ENCODE data around the gene HNRNPU. TPM values are rescaled to one million over a fixed set of nuclear protein-coding genes. Genes with fewer than 3 reads are reported as not detected.

Gene HNRNPU
- total and polyA plus RNA-seq, 2 of the 13 experiments (the other 11 are each of a cell fraction or from before 2014, with no cell fraction given) = 101 to 508 TPM

DNA sequence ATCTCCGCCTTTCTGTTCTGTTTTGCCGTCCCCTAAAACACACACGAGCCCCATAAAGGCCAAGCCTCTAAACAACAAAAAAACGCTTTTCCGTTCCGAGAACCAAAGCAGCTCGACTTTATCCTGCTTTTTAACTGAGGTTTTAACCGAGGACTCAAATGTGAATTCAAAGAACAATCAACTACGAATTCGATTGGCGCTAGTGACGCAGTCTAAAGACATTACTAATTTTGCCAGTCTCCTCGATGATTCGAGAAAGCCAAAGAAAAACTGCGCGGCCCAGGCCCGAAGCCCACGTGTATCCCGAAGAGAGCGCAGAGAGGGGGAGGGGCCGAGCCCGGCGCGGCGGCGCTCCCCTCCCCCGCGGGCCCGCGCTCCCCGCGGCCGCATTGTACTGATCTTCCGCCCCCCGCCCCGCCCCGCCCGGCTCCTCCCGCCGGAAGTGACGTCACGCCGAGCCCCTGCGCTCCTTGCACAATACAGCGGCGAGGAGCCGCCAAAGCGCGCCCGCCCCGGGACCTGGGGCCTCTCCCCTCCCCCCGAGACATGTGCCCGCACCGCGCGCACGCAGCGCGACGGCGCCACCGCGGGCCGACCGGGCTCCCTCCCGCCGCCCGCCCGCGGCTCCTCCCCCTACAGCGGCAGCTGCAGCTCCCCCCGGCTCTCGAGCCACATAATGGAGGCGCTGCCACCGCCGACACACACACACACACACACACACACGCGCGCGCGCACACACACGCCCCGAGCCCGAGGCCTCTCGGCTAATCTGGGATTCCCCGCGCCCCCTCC, 1.4 kb downstream of the HNRNPU start (continued):
- TF ChIP-seq, protein P1, sequence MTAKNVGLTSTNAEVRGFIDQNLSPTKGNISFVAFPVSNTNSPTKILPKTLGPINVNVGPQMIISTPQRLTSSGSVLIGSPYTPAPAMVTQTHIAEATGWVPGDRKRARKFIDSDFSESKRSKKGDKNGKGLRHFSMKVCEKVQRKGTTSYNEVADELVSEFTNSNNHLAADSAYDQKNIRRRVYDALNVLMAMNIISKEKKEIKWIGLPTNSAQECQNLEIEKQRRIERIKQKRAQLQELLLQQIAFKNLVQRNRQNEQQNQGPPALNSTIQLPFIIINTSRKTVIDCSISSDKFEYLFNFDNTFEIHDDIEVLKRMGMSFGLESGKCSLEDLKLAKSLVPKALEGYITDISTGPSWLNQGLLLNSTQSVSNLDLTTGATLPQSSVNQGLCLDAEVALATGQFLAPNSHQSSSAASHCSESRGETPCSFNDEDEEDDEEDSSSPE (CRISPR knock-in tag; IDR thresholded peaks at IDR 0.05) = peak; percentile 89
- 0 out of 2 replicates have a peak, but pooled peaks have one; percentile 23 for TF ChIP-seq ZNF547 (CRISPR knock-in tag; IDR thresholded peaks at IDR 0.05)
- TF ChIP-seq ZNF552 (CRISPR knock-in tag; IDR thresholded peaks at IDR 0.05; ENCODE audit: borderline replicate concordance) = no peak
- no peak for TF ChIP-seq ZNF737 (CRISPR knock-in tag; IDR thresholded peaks at IDR 0.05; ENCODE audit: borderline replicate concordance)
- TF ChIP-seq SMC3 (IDR thresholded peaks at IDR 0.05; ENCODE audit: low read length) = no peak
- TF ChIP-seq, protein P2, sequence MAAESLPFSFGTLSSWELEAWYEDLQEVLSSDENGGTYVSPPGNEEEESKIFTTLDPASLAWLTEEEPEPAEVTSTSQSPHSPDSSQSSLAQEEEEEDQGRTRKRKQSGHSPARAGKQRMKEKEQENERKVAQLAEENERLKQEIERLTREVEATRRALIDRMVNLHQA (CRISPR knock-in tag; IDR thresholded peaks at IDR 0.05) = no peak
- TF ChIP-seq, protein P3, sequence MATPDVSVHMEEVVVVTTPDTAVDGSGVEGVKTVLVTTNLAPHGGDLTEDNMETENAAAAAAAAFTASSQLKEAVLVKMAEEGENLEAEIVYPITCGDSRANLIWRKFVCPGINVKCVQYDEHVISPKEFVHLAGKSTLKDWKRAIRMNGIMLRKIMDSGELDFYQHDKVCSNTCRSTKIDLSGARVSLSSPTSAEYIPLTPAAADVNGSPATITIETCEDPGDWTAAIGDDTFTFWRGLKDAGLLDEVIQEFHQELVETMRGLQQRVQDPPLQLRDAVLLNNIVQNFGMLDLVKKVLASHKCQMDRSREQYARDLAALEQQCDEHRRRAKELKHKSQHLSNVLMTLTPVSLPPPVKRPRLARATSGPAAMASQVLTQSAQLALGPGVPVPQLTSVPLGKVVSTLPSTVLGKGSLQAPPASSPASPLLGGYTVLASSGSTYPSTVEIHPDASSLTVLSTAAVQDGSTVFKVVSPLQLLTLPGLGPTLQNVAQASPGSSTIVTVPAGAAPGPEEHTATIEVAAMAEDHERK (CRISPR knock-in tag; IDR thresholded peaks at IDR 0.05; ENCODE audit: low read depth) = peak; percentile 72; the same call in 1 of the 2 replicates
- TF ChIP-seq DR1 (CRISPR knock-in tag; IDR thresholded peaks at IDR 0.05) = peak; percentile 15; the same call in 1 of the 2 replicates
- TF ChIP-seq POGZ (CRISPR knock-in tag; IDR thresholded peaks at IDR 0.05) = peak; percentile 36; the same call in 1 of the 2 replicates
- no peak for TF ChIP-seq FOXA1 (IDR thresholded peaks at IDR 0.05)
- no peak for TF ChIP-seq FOXA1 (CRISPR knock-in tag; IDR thresholded peaks at IDR 0.05)
- peak; percentile 57; the same call in 1 of the 2 replicates for TF ChIP-seq TARDBP (CRISPR knock-in tag; IDR thresholded peaks at IDR 0.05)
- TF ChIP-seq, protein P4, sequence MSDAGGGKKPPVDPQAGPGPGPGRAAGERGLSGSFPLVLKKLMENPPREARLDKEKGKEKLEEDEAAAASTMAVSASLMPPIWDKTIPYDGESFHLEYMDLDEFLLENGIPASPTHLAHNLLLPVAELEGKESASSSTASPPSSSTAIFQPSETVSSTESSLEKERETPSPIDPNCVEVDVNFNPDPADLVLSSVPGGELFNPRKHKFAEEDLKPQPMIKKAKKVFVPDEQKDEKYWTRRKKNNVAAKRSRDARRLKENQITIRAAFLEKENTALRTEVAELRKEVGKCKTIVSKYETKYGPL (CRISPR knock-in tag; IDR thresholded peaks at IDR 0.05) = 0 out of 2 replicates have a peak, but pooled peaks have one; percentile 15
- TF ChIP-seq GFI1 (CRISPR knock-in tag; IDR thresholded peaks at IDR 0.05; ENCODE audit: borderline replicate concordance) = peak; percentile 59; the same call in 1 of the 2 replicates
- TF ChIP-seq SP1 (IDR thresholded peaks at IDR 0.05) = no peak
- TF ChIP-seq SP1 (CRISPR knock-in tag; IDR thresholded peaks at IDR 0.05) = 0 out of 2 replicates have a peak, but pooled peaks have one; percentile 41
- TF ChIP-seq KLF16 (CRISPR knock-in tag; IDR thresholded peaks at IDR 0.05) = no peak
- TF ChIP-seq, protein P5, sequence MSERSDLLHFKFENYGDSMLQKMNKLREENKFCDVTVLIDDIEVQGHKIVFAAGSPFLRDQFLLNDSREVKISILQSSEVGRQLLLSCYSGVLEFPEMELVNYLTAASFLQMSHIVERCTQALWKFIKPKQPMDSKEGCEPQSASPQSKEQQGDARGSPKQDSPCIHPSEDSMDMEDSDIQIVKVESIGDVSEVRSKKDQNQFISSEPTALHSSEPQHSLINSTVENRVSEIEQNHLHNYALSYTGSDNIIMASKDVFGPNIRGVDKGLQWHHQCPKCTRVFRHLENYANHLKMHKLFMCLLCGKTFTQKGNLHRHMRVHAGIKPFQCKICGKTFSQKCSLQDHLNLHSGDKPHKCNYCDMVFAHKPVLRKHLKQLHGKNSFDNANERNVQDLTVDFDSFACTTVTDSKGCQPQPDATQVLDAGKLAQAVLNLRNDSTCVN (CRISPR knock-in tag; IDR thresholded peaks at IDR 0.05; ENCODE audit: borderline replicate concordance) = no peak
- TF ChIP-seq SMARCE1 (IDR thresholded peaks at IDR 0.05; ENCODE audit: borderline replicate concordance) = no peak
- TF ChIP-seq TEAD3 (CRISPR knock-in tag; optimal IDR thresholded peaks at IDR 0.05; ENCODE audit: borderline replicate concordance) = no peak
- TF ChIP-seq IRX3 (CRISPR knock-in tag; IDR thresholded peaks at IDR 0.05; ENCODE audit: borderline replicate concordance, low read depth) = 0 out of 2 replicates have a peak, but pooled peaks have one; percentile 12
- no peak for TF ChIP-seq SMARCC2 (IDR thresholded peaks at IDR 0.05)
- no peak for TF ChIP-seq ZNF749 (CRISPR knock-in tag; IDR thresholded peaks at IDR 0.05; ENCODE audit: borderline replicate concordance)
- TF ChIP-seq RFX5 (IDR thresholded peaks at IDR 0.05; ENCODE audit: low read depth, low read length) = 0 out of 2 replicates have a peak, but pooled peaks have one; percentile 19
- peak; percentile 30; the same call in 1 of the 2 replicates for TF ChIP-seq HNF4G (IDR thresholded peaks at IDR 0.05; ENCODE audit: borderline replicate concordance, low read depth, low read length)
- TF ChIP-seq HNF4G (CRISPR knock-in tag; IDR thresholded peaks at IDR 0.05; ENCODE audit: borderline replicate concordance, low read depth) = no peak
- TF ChIP-seq HOXA3 (CRISPR knock-in tag; IDR thresholded peaks at IDR 0.05) = peak; percentile 77; the same call in 1 of the 2 replicates

Data from HepG2 (cell line).